HEK293 (cell line): ENCODE results near the gene PRRT2.

ENCODE experiments used
- CTCF ChIA-PET: fragments of 350-600 bp; formaldehyde crosslinking; extraction: SDS; loops from one replicate; lab custom pipeline; 2021; ENCODE audit warnings: antibody characterized with exemption; lab: Yijun Ruan, JAX
- POLR2A ChIA-PET: fragments of 300-600 bp; formaldehyde crosslinking; extraction: SDS; loops from one replicate; lab custom pipeline; 2020; ENCODE audit warnings: antibody characterized with exemption, inconsistent platforms; lab: Yijun Ruan, JAX
- H3K27ac ChIP-seq: fragments of 200-500 bp; sonication (Bioruptor generic); 2 replicates; pipeline ENCODE4 v1.5.1; 2014; ENCODE audit warnings: low read depth, low read length, control low read depth, inconsistent platforms; ENCODE audit errors: extremely low read depth
- H3K36me3 ChIP-seq, 2 experiments: fragments of 200-500 bp in 1 of 2; sonication (Bioruptor generic) in 1 of 2; 1 replicate in 1 of 2; 2 replicates in 1 of 2; pipeline ENCODE4 v1.5.1; 2014 to 2017; ENCODE audit warnings: inconsistent platforms in 2 of 2, low read length in 2 of 2; ENCODE audit not compliant: control insufficient read depth in 2 of 2, insufficient read depth in 1 of 2
- H3K4me1 ChIP-seq: fragments of 200-500 bp; sonication (Bioruptor generic); 2 replicates; pipeline ENCODE4 v1.5.1; 2014; ENCODE audit warnings: mild to moderate bottlenecking, low read length, inconsistent platforms; ENCODE audit not compliant: control insufficient read depth, insufficient read depth
- H3K4me3 ChIP-seq: 2 replicates; pipeline ENCODE4 v1.5.1; 2011; ENCODE audit warnings: low read depth, mild to moderate bottlenecking, control low read depth, low read length, moderate library complexity
- H3K9me3 ChIP-seq: fragments of 200-500 bp; sonication (Bioruptor generic); 2 replicates; pipeline ENCODE4 v1.5.1; 2014; ENCODE audit warnings: low read depth, low read length, inconsistent platforms; ENCODE audit not compliant: control insufficient read depth, insufficient read depth
- CTCF ChIP-seq: fragments of 450-650 bp; formaldehyde crosslinking; IDR thresholded peaks from 2 replicates; pipeline ENCODE4 v1.5.1; 2016; ENCODE audit warnings: missing biosample characterization, missing genetic modification characterization
- PRDM4 ChIP-seq: fragments of 450-650 bp; formaldehyde crosslinking; IDR thresholded peaks from 2 replicates; pipeline ENCODE4 v1.5.1; 2017; ENCODE audit warnings: missing biosample characterization, missing genetic modification characterization
- ZNF10 ChIP-seq: fragments of 450-650 bp; formaldehyde crosslinking; IDR thresholded peaks from 2 replicates; pipeline ENCODE4 v1.5.1; 2017; ENCODE audit warnings: missing biosample characterization, missing genetic modification characterization
- ZNF211 ChIP-seq: fragments of 450-650 bp; formaldehyde crosslinking; IDR thresholded peaks from 2 replicates; pipeline ENCODE4 v1.5.1; 2016; ENCODE audit warnings: low read depth, missing biosample characterization, missing genetic modification characterization
- ZNF302 ChIP-seq: fragments of 450-650 bp; formaldehyde crosslinking; IDR thresholded peaks from 2 replicates; pipeline ENCODE4 v1.5.1; 2016; ENCODE audit warnings: missing biosample characterization, missing genetic modification characterization, low read depth
- ZNF48 ChIP-seq: fragments of 450-650 bp; formaldehyde crosslinking; IDR thresholded peaks from 2 replicates; pipeline ENCODE4 v1.5.1; 2016; ENCODE audit warnings: missing biosample characterization, missing genetic modification characterization
- ZNF660 ChIP-seq: fragments of 450-650 bp; IDR thresholded peaks from 2 replicates; pipeline ENCODE4 v1.5.1; 2018; ENCODE audit warnings: missing biosample characterization, mild to moderate bottlenecking, missing genetic modification characterization
- TF ChIP-seq, protein P1 (sequence below): fragments of 450-650 bp; IDR thresholded peaks from 2 replicates; pipeline ENCODE4 v1.5.1; 2018; ENCODE audit warnings: missing biosample characterization, missing genetic modification characterization
- TF ChIP-seq, protein P2 (sequence below): fragments of 450-650 bp; formaldehyde crosslinking; optimal IDR thresholded peaks from 2 replicates; pipeline ENCODE3; 2016; ENCODE audit warnings: missing biosample characterization, mild to moderate bottlenecking, missing genetic modification characterization
- TF ChIP-seq, protein P3 (sequence below): fragments of 450-650 bp; formaldehyde crosslinking; IDR thresholded peaks from 2 replicates; pipeline ENCODE4 v1.5.1; 2016; ENCODE audit warnings: missing biosample characterization, missing genetic modification characterization
- TF ChIP-seq, protein P4 (sequence below): fragments of 450-650 bp; formaldehyde crosslinking; IDR thresholded peaks from 2 replicates; pipeline ENCODE4 v1.5.1; 2016; ENCODE audit warnings: missing biosample characterization, missing genetic modification characterization

PRRT2 gene

GRCh38 chr16:29826342-29826695, 14.3 kb downstream of the PRRT2 start (continued):
- no peak for TF ChIP-seq ZNF10 (tag by site-specific recombination)
- TF ChIP-seq, protein P1, sequence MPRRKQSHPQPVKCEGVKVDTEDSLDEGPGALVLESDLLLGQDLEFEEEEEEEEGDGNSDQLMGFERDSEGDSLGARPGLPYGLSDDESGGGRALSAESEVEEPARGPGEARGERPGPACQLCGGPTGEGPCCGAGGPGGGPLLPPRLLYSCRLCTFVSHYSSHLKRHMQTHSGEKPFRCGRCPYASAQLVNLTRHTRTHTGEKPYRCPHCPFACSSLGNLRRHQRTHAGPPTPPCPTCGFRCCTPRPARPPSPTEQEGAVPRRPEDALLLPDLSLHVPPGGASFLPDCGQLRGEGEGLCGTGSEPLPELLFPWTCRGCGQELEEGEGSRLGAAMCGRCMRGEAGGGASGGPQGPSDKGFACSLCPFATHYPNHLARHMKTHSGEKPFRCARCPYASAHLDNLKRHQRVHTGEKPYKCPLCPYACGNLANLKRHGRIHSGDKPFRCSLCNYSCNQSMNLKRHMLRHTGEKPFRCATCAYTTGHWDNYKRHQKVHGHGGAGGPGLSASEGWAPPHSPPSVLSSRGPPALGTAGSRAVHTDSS (tag by site-specific recombination), result no peak

- H3K27ac ChIP-seq, result no peak overlapping the region
These were observed 18.8 kb downstream of the PRRT2 start for GRCh38 chr16:29830774-29831173.

More at GRCh38 chr16:29830774-29831173, 18.8 kb downstream of the PRRT2 start:
- H3K36me3 ChIP-seq, result peaks cover 0 to 5% of the 10 kb centered on the region in 2 experiments; a peak in 1 of 3 replicates
- H3K4me1 ChIP-seq, result no peaks in the 10 kb centered on the region
- CTCF ChIA-PET, result no interaction called here
- POLR2A ChIA-PET, result no interaction called here
- TF ChIP-seq ZNF48 (tag by site-specific recombination) (no peak), CTCF (tag by site-specific recombination) (no peak), ZNF211 (tag by site-specific recombination) (no peak), PRDM4 (tag by site-specific recombination) (no peak), ZNF302 (tag by site-specific recombination) (no peak), ZNF660 (tag by site-specific recombination) (no peak)
- TF ChIP-seq, protein P1 (tag by site-specific recombination), result no peak
- TF ChIP-seq, protein P2, sequence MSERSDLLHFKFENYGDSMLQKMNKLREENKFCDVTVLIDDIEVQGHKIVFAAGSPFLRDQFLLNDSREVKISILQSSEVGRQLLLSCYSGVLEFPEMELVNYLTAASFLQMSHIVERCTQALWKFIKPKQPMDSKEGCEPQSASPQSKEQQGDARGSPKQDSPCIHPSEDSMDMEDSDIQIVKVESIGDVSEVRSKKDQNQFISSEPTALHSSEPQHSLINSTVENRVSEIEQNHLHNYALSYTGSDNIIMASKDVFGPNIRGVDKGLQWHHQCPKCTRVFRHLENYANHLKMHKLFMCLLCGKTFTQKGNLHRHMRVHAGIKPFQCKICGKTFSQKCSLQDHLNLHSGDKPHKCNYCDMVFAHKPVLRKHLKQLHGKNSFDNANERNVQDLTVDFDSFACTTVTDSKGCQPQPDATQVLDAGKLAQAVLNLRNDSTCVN (tag by site-specific recombination), result no peak
- TF ChIP-seq, protein P3, sequence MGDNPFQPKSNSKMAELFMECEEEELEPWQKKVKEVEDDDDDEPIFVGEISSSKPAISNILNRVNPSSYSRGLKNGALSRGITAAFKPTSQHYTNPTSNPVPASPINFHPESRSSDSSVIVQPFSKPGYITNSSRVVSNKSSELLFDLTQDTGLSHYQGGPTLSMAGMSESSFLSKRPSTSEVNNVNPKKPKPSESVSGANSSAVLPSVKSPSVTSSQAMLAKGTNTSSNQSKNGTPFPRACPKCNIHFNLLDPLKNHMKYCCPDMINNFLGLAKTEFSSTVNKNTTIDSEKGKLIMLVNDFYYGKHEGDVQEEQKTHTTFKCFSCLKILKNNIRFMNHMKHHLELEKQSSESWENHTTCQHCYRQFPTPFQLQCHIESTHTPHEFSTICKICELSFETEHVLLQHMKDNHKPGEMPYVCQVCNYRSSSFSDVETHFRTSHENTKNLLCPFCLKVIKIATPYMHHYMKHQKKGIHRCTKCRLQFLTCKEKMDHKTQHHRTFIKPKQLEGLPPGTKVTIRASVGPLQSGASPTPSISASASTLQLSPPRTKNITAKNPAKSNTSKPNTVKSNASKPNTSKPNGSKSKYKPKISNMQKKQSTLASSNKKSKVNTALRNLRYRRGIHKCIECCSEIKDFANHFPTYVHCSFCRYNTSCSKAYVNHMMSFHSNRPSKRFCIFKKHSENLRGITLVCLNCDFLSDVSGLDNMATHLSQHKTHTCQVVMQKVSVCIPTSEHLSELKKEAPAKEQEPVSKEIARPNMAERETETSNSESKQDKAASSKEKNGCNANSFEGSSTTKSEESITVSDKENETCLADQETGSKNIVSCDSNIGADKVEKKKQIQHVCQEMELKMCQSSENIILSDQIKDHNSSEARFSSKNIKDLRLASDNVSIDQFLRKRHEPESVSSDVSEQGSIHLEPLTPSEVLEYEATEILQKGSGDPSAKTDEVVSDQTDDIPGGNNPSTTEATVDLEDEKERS (tag by site-specific recombination), result no peak
- TF ChIP-seq, protein P4, sequence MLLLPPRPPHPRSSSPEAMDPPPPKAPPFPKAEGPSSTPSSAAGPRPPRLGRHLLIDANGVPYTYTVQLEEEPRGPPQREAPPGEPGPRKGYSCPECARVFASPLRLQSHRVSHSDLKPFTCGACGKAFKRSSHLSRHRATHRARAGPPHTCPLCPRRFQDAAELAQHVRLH (tag by site-specific recombination), result no peak
- H3K4me3 ChIP-seq, result no peak overlapping the region
- no peaks in the 10 kb centered on the region for H3K9me3 ChIP-seq
